ENCODE results near the gene FGD2. TPM values are rescaled to one million over a fixed set of nuclear protein-coding genes. Genes with fewer than 3 reads are reported as not detected.

FGD2 gene
- total RNA-seq (not detected in 2 replicates), polyA plus RNA-seq (not detected in 2 replicates), polyA minus RNA-seq (not detected in 2 replicates), Bru-seq, nascent RNA (not detected), BruChase-seq, experiment 1, labeled RNA remaining after a 6-hour chase (not detected), BruChase-seq, experiment 2, labeled RNA remaining after a 2-hour chase (not detected)
- polyA plus RNA-seq (2011; cell fraction: cytosol; rRNA removed), result 0.03 TPM in 1 of 2 replicates, not detected in the other
- not detected in 2 replicates for polyA plus RNA-seq (2011; cell fraction: nucleus; rRNA removed)
- not detected in 2 replicates for polyA plus RNA-seq (2012)
- not detected for polyA minus RNA-seq (2011; cell fraction: cytosol; rRNA and poly(A)+ RNA removed)
- not detected in 2 replicates for polyA minus RNA-seq (2011; cell fraction: nucleus; rRNA and poly(A)+ RNA removed)
- long read RNA-seq, result 0 reads

GRCh38 chr6:37005061-37005810 is at the start of gene FGD2:
Gene FGD2, plus strand, starts transcription at chr6:37005655. Its CDS starts 163 bp downstream, at chr6:37005818.
- ChIA-PET CTCF (interaction anchor here (2.4 kb wide), 1 partner anchor 13 kb away, joined by 33 read pairs; no protein-coding TSS in a partner anchor), POLR2A (no interaction called here)
- Histone ChIP-seq H3K9me1 (replicated peaks; ENCODE audit: control insufficient read depth, extremely low read depth, insufficient read depth, low read length) (no peaks in the 10 kb centered on the region), H3K27me3 (ENCODE audit: control insufficient read depth in 2 of 2, insufficient read depth in 2 of 2, low read length in 2 of 2) (peaks cover 0 to 6% of the 10 kb centered on the region in 2 experiments), H2AFZ (ENCODE audit: low read depth, low read length) (no peak within 1 kb of the TSS), H3K4me2 (ENCODE audit: insufficient read depth, low read length) (no peak within 1 kb of the TSS), H4K20me1 (replicated peaks; ENCODE audit: control insufficient read depth, extremely low read depth, insufficient read depth, low read length) (no peaks in the 10 kb centered on the region), H3K9ac (replicated peaks; ENCODE audit: extremely low read depth, insufficient read depth, low read length) (no peak within 1 kb of the TSS), H3K4me3 (replicated peaks in 1 of 3; ENCODE audit: insufficient read depth in 1 of 3, low read depth in 1 of 3, low read length in 3 of 3) (no peak within 1 kb of the TSS), H3K27ac (ENCODE audit: insufficient read depth, low read depth, low read length) (no peak within 1 kb of the TSS), H3K4me1 (ENCODE audit: control insufficient read depth, extremely low read depth, insufficient read depth, low read length) (no peaks in the 10 kb centered on the region), H3K79me2 (ENCODE audit: control insufficient read depth, insufficient read depth, low read length) (no peaks in the 10 kb centered on the region), H3K9me3 (replicated peaks; ENCODE audit: control insufficient read depth, insufficient read depth, low read length) (no peaks in the 10 kb centered on the region), H3K36me3 (ENCODE audit: control insufficient read depth in 2 of 2, extremely low read depth in 1 of 2, insufficient read depth in 2 of 2, low read length in 2 of 2) (no peaks in the 10 kb centered on the region)
- DNase-seq (ENCODE audit: low read depth, low spot score) (no peak), FAIRE-seq (no peak)
- intact Hi-C loops (cut with micrococcal nuclease) (no loop called here), dilution Hi-C loops (cut with MboI; ENCODE audit: extremely low pct_ligation_motif_present, low sequenced_read_pairs) (no loop called here)
- TF ChIP-seq JUN (IDR thresholded peaks at IDR 0.05; ENCODE audit: borderline replicate concordance, insufficient read depth, insufficient read length, low read depth) (no peak), CTCF (IDR thresholded peaks at IDR 0.05; ENCODE audit: extremely low read depth in 1 of 2, insufficient read depth in 1 of 2, low read depth in 1 of 2, low read length in 2 of 2) (no peak), MAX (IDR thresholded peaks at IDR 0.05; ENCODE audit: insufficient read depth, insufficient read length) (no peak), FOS (IDR thresholded peaks at IDR 0.05; ENCODE audit: borderline replicate concordance, insufficient read depth, low read length) (no peak), POLR2A (IDR thresholded peaks at IDR 0.05; ENCODE audit: low read depth, low read length) (no peak), MYC (IDR thresholded peaks at IDR 0.05; ENCODE audit: low read depth, low read length) (no peak), GATA2 (IDR thresholded peaks at IDR 0.05; ENCODE audit: insufficient read depth, insufficient read length, low read depth, low read length) (no peak), EZH2 (IDR thresholded peaks at IDR 0.05; ENCODE audit: borderline replicate concordance, low read depth, low read length, severe bottlenecking) (no peak), POLR2AphosphoS5 (IDR thresholded peaks at IDR 0.05; ENCODE audit: insufficient read depth, low read depth, low read length) (no peak)
- BruUV-seq (replicated peaks), result no TSS peak

Data from endothelial cell of umbilical vein (primary cell).